Stimulated activated naive CD4-positive, alpha-beta T cell treated with Interleukin-2 at 50 U/mL for 16 hours (primary cell): ENCODE results near the gene MCEMP1.
A peak's percentile ranks its signal among the peaks of the same experiment; 100 is the strongest.

ENCODE experiments used
- DNase-seq: peaks from one replicate; lab custom pipeline; 2025; lab: John Stamatoyannopoulos, UW

Gene MCEMP1

DNA sequence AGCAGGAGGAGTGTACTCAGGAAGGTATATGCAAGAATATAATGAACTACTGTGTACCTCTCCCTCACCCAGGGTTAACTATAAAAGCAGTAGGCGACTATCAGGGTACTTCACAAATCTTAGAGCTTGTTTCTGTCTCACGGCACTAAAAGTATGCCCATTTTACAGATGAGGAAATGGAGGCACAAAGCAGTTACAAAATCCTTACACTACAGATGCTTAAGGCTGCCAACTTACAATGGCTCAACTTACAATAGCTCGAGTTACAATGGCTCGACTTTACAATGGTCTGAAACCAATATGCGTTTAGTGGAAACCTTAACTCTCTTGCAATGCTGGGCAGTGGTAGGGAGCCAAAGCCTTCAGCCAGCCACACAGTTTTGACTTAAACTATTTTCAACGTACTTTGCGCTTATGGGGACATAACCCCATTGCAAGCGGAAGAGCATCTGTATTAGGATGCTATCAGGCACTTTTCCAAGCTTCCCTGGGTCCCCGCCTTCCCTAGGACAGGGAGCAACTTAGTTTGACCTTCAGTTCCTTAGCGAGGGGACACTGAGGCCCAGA, 20.9 kb downstream of the MCEMP1 start:
- DNase-seq, result no peak

DNA sequence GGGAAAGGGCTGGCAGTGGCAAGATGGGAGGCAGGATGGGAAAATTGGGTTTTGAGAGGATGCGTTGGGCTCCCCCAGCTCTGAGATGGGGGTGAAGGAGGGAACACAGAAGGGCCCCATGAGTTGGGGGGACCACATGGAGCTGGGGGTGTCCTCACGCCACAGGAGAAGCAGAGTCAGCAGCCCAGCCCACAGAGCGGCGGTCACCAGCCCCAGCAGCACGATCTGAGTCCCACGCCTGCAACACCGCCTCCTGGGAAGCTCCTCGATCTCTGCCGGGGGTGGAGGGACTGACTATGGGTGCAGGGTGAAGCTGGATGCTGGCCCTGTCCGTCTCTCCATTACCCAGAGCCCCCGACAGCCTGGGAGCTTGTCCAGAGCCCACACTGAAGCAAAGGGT, 21.7 kb downstream of the MCEMP1 start:
- DNase-seq, result no peak

DNA sequence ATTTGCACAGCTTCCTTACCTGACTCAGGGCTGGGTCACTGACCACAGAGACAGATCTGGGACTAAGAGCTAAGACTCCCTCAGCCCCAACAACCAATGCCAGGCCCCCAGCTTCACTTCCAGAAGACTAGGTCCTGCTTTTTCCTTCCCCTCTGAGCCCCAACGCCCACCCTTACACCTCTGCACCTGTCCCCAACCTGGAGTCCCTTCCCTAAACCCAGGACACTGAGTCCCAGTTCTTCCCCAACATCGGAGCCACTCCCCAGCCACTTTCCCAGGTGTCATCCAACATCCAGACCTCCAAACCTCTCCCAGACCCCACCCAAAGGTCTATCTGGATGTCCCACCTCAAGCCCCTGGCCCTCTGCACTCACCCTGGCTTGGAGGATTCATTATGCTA, 22.1 kb downstream of the MCEMP1 start:
- DNase-seq, result no peak

DNA sequence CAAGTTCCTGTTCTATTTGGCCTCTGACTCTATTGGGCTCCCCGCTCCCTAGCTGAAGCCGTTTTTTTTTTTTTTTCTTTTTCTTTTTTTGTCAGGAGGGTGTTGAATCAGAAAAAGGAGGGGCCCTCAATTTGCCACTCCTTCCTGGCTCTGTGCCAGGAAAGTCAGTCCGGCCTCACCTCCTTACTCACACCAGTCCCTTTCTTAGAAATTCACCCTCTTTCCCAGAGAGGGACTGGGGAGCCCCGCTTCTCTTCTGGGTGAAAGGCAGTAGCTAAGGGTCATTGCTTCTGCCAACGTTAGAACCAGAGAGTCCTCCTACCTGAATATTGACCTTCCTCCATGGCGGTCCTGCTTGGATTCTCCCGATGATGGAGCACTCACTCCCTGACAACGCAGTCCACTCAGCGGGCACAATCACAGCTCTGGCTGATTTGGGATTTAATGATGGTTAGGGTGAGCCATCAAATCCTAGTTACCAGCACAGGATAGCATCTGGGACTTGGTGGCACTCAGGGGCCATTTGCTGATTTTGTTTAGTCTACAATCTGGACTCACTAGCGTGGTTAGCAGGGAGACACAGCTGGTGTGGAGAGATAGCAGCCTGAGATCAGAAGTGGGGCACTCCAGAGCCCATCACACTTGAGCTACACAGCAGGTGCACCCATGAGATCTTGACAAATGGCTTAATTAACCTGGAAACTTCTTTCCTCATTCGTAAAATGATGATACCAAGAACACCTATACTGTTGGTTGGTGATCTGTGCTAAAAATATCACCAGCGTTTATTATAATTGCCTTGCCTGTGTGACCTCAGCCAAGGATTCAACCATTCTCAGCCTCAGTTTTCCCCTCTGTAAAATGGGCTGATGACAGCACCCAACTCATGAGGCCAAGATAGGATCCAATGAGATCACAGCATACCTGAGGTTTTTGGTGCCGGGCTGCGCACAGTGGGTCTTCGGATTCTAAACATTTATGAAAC, 22.8 kb downstream of the MCEMP1 start:
- no peak for DNase-seq

DNA sequence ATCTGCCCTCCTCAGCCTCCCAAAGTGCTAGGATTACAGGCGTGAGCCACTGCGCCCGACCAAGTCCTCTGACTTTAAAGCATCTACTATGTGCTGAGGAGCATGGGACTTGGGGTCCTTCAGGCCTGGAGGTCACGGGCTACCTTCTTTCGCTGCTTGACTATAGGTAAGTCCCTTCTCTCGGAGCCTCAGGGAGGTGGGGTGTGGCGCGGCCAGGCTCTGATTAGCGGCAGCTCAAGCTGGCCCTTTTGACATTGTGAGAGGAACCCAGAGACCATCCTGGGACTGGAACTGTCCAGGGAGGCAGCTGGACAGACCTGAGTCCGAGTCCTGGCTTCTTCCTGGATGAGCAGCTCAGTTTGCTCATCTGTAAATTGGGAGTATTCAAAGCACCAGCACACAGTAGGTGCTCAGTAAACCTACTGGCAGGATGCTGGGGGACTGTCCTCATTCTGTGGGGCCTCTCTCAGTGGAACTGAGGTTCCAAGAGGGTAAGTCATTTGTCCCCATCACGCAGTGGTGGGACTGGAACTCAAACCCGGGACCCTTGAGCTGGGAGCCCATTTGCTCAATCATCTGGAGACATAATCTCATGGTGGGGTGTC, 24.3 kb downstream of the MCEMP1 start:
- DNase-seq, result no peak

DNA sequence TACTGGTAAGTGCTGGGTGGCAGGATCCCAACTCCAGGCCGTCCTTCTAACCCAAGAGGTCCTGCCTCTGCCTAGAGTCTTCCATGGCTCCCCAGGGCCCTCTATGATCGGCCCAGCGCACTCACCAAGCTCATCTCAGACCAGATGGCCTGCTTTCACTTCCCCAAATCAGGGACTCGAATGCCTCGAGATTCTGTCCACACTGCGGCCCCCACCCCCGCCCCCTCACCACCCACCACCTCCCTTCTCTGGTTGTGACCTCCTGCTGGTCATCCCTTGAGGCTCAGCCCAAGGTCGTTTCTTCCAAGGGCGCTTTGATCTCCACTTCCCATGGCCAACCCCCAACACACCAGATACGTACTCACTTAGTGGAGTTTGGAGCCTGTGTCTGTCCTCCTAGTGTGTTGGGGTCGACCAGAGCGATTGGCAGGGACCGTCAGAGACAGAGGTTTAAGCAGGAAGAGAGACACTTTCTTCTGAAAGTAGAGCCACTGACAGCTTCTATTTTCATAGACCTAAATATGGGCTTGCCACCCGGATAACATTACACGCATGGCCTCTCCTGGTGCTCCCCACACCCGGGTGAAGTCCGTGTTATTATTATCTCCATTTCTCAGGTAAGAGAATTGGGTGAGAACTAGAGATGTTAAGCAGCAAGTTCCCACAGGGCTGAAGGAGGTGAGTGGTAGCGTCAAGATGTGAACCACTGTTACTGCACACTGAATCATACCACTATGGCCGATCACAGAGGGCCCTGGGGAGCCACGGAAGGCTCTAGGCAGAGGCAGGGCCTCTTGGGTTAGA, 25.0 kb downstream of the MCEMP1 start, which contains the start of gene FCER2:
Gene FCER2 (minus strand): TSS at position 478 of the 804 bp plus-strand sequence. CDS start 2,371 bp downstream, outside the sequence.
- no peak for DNase-seq

DNA sequence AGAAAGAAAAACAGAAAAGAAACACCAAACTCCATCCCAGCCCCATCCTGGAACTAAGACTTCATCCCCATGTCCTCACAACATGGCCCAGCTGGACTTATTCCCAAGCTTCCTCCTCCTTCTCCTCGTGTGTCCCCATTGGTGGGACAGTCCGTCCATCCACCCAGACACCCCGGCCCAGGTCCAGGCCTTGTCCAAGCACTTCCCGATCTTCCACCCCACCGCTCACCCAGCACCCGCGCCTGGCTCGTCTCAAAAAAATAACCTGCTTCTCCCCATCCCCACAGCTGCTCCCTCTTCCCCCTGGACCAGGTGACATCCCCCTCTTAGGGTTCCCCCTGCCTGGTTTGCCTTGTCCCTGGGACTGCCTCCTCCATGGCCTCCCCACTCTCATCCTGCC, 26.4 kb downstream of the MCEMP1 start:
- no peak for DNase-seq

DNA sequence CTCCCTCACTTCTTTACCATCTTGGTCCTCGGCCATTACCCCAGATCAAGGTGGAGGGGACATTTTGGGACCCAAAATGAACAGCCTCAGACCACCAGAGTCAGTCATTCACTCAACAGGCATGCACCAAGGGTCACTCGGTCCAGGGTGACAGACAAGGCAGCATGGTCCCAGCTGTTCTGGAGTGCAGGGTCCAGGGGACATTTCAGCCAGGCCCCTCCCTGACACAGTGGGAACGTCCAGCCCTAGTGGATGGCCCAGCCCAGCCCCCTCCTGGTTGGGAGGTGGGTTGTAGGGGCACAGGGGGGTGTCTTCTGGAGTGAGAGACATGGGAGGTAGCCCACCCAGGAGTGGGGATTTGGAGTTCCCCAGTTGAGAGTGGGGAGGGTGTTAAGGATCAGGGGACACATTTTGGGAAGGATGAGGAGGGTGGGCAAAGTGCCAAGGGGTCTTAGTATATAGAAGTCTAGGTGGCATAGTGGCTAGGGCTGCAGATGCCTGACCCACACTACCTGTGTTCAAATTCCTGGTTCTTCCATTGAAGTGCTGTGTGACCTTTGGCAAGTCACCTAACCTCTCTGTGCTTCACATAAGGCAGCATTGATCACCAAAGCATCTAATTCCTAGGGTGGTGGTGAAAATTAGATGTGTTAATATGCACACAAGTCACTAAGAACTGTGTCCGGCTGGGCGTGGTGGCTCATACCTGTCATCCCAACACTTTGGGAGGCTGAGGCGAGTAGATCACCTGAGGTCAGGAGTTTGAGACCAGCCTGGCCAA, 27.6 kb downstream of the MCEMP1 start:
- no peak for DNase-seq

DNA sequence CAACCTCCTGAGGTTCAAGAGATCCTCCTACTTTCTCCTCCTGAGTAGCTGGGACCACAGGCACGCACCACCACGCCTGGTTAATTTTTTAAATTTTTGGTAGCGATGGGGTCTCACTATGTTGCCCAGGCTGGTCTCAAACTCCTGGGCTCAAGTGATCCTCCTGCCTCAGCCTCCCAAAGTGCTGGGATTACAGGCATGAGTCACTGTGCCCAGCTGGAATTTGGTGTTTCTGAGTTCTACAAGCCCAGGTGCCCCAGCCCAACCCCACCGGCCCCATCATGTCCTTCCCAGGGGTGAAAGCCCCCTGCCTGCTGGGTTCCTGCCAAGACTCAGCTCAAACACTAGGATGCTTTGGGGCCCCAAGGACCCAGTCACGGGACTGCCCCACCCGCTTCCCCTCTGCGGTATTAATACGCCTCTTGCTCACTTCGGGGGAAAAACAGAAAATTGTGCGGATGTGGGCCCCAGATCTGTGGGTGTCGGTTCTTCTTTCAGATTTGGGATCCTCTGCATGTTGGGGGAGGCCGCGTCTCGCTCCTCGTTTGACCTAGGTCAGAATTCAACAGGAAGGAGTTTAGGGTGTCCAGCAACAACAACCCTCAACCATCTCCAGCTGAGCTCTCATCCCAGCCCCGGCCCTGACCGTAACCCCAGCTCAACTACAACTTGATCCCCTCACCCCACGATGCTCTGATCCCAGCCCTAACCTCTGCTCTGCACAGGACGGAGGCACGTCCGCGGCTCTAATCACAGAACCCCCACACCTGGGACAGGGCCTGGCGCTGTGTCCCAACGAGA, 28.7 kb downstream of the MCEMP1 start:
- DNase-seq, result peak; percentile 79

DNA sequence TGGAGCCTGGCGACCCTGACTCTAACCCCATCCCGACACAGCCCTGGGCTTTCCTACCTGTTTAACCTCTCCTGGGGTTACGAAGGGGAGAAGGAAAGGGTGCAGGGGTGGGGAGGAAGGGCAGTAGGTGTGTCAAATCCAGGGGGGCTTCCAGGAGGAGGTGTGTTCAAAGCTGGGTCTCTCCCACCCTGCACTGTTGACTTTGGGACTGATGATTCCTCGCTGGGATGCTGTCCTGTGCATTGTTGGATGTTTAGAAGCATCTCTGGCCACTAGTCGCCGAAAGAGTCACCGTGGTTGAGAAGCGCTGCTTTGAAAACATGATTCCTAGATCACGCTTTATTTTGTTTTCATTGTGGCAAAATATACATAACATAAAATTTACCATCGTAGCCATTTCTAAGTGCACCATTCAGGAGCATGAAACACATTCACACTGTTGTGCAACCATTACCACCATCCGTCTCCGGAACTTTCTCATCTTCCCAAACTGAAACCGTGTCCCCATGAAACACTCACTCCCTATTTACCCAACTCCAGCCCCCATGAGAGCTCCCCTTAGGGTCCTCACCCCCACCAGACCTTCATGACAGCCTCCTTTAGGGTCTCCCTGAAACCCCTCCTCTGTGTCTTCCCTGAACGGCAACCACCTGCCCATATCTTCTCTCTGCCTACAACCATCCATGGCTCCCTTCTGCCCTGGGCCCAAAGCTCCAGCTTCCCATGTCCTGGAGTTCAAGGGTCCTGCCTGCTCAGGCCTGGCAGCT, 29.5 kb downstream of the MCEMP1 start:
- DNase-seq, result no peak

DNA sequence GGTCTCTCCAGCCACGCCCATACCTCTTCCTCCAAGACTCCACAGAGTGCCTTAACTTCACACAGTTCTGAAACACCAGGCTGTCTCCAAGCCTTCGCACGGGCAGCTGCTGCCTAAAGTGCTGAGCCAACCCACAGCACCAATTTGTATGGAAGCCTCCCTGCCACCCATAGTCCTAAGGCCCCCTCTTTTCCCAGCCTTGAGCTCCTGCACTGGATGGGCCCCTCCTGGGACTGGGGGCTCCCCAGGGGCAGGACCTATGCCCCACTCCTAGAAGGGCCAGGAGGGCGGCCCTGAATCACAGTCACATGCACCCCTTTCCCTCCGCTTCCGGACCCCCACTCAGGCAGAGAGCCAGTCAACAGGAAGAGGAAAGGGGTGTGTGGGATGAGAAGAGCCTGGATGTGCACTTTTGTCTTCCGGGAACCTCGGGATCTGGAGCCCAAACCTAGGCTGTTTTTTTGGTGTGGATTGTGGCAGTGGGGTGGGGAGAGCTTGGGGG, 30.1 kb downstream of the MCEMP1 start:
- DNase-seq, result no peak

DNA sequence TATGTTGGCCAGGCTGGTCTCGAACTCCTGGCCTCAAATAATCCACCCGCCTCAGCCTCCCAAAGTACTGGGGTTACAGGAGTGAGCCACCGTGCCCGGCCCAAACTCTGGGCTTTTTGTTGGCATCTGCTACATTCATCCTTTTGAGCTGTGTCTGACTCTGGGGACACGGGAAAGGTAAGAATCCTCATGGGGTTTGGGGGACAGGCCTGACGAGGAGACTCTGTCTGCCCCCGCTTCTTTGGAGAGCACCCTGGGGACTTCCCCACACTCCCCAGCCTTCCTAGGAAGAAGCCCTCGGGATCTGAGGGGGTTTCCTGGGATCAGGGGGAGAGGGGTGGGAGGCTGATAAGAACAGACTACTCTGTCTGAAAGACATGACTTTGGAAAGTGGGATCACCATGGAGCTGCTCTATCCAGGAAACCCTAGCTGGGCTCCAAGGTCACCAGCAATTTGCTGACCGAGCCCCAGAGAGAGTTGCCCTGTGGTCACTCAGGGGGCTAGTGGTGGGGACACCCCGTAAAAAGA, 33.1 kb downstream of the MCEMP1 start:
- DNase-seq, result no peak

DNA sequence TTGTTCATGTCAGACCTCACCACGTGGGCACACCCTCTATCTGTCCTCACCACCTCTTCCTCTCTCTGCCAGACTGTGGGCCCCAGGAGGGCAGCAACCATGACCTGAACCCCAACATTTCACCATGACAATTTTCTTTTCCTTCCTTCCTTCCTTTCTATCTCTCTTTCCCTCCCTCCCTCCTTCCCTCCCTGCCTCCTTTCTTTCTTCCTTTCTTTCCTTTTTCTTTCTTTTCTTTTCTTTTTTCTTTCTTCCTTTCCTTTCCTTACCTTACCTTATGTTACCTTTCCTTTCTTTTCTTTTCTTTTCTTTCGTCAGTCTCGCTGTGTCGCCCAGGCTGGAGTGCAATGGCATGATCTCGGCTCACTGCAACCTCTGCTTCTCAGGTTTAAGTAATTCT, 33.7 kb downstream of the MCEMP1 start:
- DNase-seq, result no peak

DNA sequence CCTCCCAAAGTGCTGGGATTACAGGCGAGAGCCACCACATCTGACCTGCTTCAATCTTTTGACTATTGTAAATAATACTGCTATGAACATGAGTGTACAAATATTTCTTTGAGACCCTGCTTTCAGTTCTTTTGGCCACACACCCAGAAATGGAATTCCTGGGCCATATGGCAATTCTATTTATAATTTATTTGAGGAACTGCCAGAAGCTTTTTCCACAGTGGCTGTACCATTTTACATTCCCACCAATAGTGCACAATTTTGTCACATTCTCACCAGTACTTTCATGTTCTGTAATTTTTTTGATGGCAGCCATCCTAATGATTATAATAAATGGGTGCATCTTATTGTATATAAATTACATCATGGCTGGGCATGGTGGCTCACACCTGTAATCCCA, 38.8 kb downstream of the MCEMP1 start:
- DNase-seq, result no peak

DNA sequence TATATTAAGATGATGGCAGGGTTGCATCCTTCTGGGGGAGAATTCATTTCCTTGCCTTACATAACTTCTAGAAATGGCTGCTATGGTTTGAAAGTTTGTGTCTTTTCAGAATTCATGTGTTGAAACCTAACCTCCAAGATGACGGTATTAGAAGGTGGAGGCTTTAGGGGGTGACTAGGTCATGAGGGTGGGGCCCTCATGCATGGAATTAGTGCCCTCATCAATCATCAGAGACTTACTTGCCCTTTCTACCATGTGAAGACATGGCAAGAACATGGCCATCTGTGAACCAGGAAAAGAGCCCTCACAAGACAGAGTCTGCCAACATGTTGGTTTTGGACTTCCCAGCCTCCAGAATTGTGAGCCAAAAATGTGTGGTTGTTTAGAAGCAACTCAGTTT, 39.9 kb downstream of the MCEMP1 start:
- no peak for DNase-seq

DNA sequence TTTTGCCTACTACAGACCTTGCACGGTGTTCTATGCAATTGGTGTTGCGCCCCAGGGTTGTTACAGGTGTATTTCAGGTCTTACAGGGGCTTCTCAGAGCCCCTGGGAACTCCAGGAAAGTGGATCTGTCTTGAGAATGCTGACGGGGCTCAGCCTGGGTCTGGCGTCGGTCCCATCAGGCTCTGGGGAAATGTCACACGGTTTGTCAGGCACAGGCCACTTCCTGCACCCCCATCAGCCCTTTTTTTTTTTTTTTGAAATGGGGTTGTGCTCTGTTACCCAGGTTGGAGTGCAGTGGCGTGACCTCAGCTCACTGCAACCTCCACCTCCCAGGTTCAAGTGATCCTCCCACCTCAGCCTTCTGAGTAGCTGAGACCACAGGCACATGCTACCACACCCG, 41.8 kb downstream of the MCEMP1 start:
- DNase-seq, result no peak

DNA sequence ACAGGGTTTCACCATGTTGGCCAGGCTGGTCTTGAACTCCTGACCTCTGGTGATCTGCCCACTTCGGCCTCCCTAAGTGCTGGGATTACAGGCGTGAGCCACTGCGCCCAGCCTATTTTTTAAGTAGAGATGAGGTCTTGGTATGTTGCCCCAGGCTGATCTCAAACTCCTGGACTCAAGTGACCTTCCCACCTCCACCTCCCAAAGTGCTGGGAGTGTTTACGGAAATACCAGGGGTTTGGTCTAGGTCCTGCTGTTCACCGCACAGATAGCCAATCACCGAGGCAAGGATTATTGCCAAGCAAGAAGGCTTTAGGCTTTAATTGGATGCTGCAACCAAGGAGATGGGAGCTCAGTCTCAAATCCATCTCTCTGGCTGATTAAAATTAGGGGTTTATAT, 43.5 kb downstream of the MCEMP1 start:
- DNase-seq, result no peak

DNA sequence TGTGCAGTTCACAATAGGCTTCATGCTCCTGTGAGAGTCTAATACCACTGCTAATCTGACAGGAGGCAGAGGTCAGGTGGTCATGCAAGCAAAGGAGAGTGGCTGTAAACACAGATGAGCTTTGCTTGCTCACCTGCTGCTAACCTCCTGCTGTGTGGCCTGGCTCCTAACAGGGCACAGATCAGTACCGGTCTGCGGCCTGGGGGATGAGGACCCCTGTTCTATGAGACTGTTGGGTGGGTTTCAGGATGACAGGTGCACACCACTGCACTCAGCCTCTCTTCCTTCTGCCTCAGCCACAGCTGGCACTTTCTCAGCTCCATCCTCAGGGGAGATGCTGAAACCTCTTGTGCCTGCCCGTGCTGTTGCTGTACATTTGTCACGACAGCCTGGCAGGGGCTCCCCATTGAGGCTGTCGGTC, 45.4 kb downstream of the MCEMP1 start:
- no peak for DNase-seq

DNA sequence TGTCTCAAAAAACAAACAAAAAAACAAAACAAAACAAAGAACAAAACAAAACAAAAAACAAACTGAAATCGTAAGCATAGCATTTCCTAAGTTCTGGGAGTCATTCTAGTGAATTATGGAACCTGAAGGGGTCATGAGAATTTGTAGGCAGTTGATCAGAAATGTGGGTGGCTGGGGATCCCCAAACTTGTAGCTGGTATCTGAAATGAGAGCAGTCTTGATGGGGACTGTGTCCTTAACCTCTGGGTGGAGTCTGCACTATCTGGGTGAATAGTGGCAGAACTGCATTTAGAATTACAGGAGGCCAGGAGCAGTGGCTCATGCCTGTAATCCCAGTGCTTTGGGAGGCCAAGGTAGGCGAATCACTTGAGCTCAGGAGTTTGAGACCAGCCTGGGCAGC, 48.9 kb downstream of the MCEMP1 start:
- no peak for DNase-seq
